Mononuclear cell (primary cell): ENCODE results near the gene KIAA1958. TPM values are rescaled to one million over a fixed set of nuclear protein-coding genes. Genes with fewer than 3 reads are reported as not detected.

Experiments used
- H3K27me3 ChIP-seq: 2 replicates; pipeline ENCODE4 v1.6.0; 2011; ENCODE audit warnings: low read length, control low read depth; ENCODE audit not compliant: insufficient read depth
- H3K4me1 ChIP-seq: 2 replicates; pipeline ENCODE4 v1.5.1; 2011; ENCODE audit warnings: mild to moderate bottlenecking, low read length, control low read depth; ENCODE audit not compliant: insufficient read depth
- H3K4me3 ChIP-seq: 2 replicates; pipeline ENCODE4 v1.5.1; 2011; ENCODE audit warnings: mild to moderate bottlenecking, low read length, moderate library complexity
- H3K9me3 ChIP-seq: 2 replicates; pipeline ENCODE4 v1.5.1; 2011; ENCODE audit warnings: low read depth, mild to moderate bottlenecking, control low read depth, low read length
- total RNA-seq: library from RNA; depleted of rRNA; stranded (reverse); fragments of >200 nt; gene quantifications from one replicate; pipeline ENCODE4 v1.2.3, GENCODE V29; 2012

Gene KIAA1958
- total RNA-seq, 1 donor, result 5.4 TPM

- H3K27me3 ChIP-seq, result no peaks in the 10 kb centered on the region
- no peaks in the 10 kb centered on the region for H3K4me1 ChIP-seq
- no peak overlapping the region for H3K4me3 ChIP-seq
- H3K9me3 ChIP-seq, result no peaks in the 10 kb centered on the region
Observed at GRCh38 chr9:112615584-112616266, 129.1 kb downstream of the KIAA1958 start.

GRCh38 chr9:112617371-112617770 lies 130.7 kb downstream of the KIAA1958 start:
- Histone ChIP-seq H3K9me3 (no peaks in the 10 kb centered on the region), H3K4me3 (no peak overlapping the region), H3K27me3 (no peaks in the 10 kb centered on the region), H3K4me1 (no peaks in the 10 kb centered on the region)

GRCh38 chr9:112618385-112619009 lies 131.9 kb downstream of the KIAA1958 start:
- H3K27me3 ChIP-seq, result no peaks in the 10 kb centered on the region
- H3K4me3 ChIP-seq, result no peak overlapping the region
- H3K9me3 ChIP-seq, result no peaks in the 10 kb centered on the region
- no peaks in the 10 kb centered on the region for H3K4me1 ChIP-seq

DNA sequence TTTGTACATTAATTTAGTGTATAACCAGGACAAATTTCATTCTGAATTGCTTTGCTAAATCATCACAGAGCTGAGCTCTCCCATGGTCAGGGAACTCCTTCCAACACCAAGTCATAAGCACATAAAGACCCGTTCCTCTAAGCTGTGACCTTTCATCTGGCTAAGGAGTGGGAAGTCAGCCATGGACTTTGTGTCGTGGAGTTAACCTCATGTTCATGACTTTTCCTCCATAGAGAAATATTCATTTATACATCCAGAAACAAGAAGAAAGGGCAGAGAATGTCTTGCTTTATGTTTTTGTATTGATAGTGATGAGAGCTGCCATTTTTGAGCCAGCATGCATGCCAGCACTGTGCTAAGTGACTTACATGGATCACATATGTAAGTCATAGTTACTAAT lies 133.8 kb downstream of the KIAA1958 start:
- H3K4me1 ChIP-seq, result no peaks in the 10 kb centered on the region
- no peaks in the 10 kb centered on the region for H3K27me3 ChIP-seq
- H3K4me3 ChIP-seq, result no peak overlapping the region
- H3K9me3 ChIP-seq, result no peaks in the 10 kb centered on the region

DNA sequence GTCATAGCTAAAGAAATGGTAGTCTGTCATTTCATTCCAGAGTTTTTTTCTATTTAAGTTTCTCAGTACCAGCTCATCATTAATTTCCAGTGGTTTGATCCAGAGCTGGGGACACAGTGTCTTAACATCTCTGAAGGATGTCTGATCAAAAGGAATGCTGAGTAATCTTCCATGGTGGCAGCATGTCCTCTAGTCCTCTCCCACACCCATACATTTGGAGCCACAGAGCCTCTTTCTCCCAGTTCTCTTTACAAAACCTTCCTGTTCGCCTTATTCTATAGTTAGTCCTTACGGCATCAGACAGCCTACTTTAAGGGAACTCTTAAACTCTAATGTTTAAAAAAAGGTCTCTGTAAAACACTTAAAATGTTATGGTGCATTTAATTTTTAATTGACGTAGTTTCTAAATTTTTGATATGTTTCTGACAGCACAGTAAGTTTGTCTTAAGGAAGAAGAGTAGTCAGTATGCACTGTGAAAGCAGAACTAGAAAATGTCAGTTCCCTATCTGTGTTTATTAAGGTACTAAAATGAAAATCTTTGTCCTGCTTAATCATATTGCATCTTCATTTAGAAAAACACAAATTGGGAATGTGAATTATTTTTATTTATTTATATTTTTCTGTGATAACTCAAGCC lies 134.5 kb downstream of the KIAA1958 start:
- Histone ChIP-seq H3K4me1 (no peaks in the 10 kb centered on the region), H3K9me3 (no peaks in the 10 kb centered on the region), H3K4me3 (no peak overlapping the region), H3K27me3 (no peaks in the 10 kb centered on the region)

DNA sequence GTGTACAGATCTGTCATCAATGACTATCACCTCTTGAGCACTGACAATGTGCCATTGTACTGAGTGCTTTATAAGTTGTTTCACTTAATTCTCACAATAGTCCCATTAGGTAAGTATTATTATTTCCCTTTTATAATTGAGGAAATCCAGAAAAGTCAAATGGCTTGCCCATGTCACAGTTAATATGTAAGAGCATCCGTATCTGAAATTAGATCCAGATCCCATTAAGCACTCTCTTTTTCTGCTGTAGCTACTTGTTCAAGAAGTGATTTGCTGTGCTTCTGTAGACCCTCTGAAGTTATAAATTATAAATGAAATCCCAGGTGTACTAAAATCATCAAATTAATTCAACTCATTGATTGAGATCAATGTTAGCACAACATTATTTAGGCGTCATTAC lies 136.6 kb downstream of the KIAA1958 start:
- no peaks in the 10 kb centered on the region for H3K4me1 ChIP-seq
- H3K4me3 ChIP-seq, result no peak overlapping the region
- H3K27me3 ChIP-seq, result no peaks in the 10 kb centered on the region
- no peaks in the 10 kb centered on the region for H3K9me3 ChIP-seq

DNA sequence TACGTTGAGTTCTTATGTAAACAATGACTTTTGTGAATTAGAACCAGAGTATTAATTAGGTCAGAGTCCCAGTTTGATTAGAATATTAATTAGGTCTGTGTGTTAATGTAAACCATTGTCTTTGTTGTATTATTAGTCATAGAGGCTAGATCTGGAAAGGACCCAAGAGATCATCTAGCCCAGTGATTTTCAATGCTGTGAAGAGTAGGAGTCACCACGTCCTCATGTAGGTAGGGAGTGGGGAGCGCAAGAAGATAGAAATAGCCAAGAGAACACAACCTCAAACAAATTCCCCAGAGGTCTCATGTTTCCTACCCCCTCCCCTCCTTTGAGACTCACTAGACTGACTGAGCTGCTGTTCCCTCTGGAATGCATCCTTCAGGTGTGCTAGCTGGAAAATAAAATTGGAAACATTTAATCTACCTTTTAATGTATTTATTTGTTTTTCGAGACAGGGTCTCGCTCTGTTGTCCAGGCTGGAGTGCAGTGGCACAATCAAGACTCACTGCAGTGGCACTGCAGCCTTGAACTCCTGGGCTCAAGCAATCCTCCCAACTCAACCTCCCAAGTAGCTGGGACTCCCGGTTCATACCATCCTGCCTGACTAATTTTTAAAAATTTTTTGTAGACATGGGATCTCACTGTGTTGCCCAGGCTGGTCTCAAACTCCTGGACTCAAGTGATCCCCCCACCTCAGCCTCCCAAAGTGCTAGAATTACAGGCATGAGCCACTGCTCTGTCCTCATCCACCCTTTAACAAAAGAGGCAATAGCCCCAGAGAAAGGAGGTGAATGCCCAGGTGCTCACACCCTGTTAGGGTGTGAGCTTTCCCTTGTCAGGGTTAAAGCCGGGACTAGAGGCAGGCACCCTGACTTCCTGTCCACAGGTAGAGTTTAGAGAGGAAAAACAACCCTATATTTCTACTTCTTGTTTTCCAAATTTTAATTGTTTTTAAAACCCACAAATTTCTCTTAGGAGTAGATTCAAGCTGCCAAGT lies 138.4 kb downstream of the KIAA1958 start:
- H3K4me1 ChIP-seq, result no peaks in the 10 kb centered on the region
- no peaks in the 10 kb centered on the region for H3K27me3 ChIP-seq
- H3K9me3 ChIP-seq, result no peaks in the 10 kb centered on the region

GRCh38 chr9:112629671-112630485 lies 143.3 kb downstream of the KIAA1958 start:
- peaks cover 4% of the 10 kb centered on the region for H3K4me1 ChIP-seq
- H3K9me3 ChIP-seq, result no peaks in the 10 kb centered on the region
- H3K27me3 ChIP-seq, result no peaks in the 10 kb centered on the region
- no peak overlapping the region for H3K4me3 ChIP-seq

More for the DNA sequence above, 138.4 kb downstream of the KIAA1958 start:
- H3K4me3 ChIP-seq, result no peak overlapping the region

GRCh38 chr9:112631313-112632070 lies 144.9 kb downstream of the KIAA1958 start:
- Histone ChIP-seq H3K27me3 (no peaks in the 10 kb centered on the region), H3K4me3 (no peak overlapping the region), H3K4me1 (peaks cover 4% of the 10 kb centered on the region), H3K9me3 (no peaks in the 10 kb centered on the region)

- Histone ChIP-seq H3K4me3 (no peak overlapping the region), H3K4me1 (no peaks in the 10 kb centered on the region), H3K9me3 (no peaks in the 10 kb centered on the region), H3K27me3 (no peaks in the 10 kb centered on the region)
Observed at GRCh38 chr9:112640311-112640710, 153.7 kb downstream of the KIAA1958 start.

DNA sequence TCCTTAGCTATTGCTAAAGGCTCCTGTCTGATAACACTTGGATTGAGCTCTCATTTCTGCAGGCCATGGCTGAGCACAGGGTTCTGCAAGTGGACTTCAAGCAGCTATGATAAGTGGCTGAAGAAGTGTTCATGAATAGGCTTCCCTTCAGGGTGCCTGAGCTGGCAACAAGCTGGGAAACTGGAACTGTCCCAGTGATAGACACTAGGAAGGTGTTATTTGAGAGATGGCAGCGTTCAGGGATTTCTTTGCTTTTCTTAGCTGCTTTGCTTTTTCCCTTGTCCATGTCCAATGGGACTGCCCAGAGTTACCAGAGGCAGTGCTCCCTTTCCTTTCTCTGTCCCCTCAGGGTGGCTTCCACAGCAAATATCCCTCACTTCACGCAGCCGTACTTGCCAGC lies 155.5 kb downstream of the KIAA1958 start:
- Histone ChIP-seq H3K9me3 (no peaks in the 10 kb centered on the region), H3K27me3 (no peaks in the 10 kb centered on the region), H3K4me1 (no peaks in the 10 kb centered on the region), H3K4me3 (no peak overlapping the region)

- Histone ChIP-seq H3K9me3 (peaks cover 33% of the 10 kb centered on the region), H3K4me1 (no peaks in the 10 kb centered on the region), H3K4me3 (no peak overlapping the region), H3K27me3 (no peaks in the 10 kb centered on the region)
Observed at GRCh38 chr9:112647596-112647995, 161.0 kb downstream of the KIAA1958 start.

GRCh38 chr9:112648624-112649023 lies 162.0 kb downstream of the KIAA1958 start:
- Histone ChIP-seq H3K9me3 (peaks cover 33% of the 10 kb centered on the region), H3K4me3 (no peak overlapping the region), H3K4me1 (no peaks in the 10 kb centered on the region), H3K27me3 (no peaks in the 10 kb centered on the region)
